Transverse colon (tissue), 4 donors: ENCODE measurements around the gene FAM131C.

ENCODE experiments used
- EP300 ChIP-seq: sonication (generic); formaldehyde crosslinking; IDR thresholded peaks from one replicate; pipeline ENCODE4 v1.6.1; 2017; ENCODE audit warnings: antibody characterized with exemption, low read depth
- POLR2A ChIP-seq: fragments of 450-650 bp; IDR thresholded peaks from one replicate; pipeline ENCODE4 v1.6.1; 2016; ENCODE audit warnings: antibody characterized with exemption, mild to moderate bottlenecking, moderate library complexity
- POLR2AphosphoS5 ChIP-seq, 3 donors: sonication (generic); formaldehyde crosslinking; IDR thresholded peaks; one replicate each; pipeline ENCODE4 v1.6.1; 2016; ENCODE audit warnings: antibody characterized with exemption in 3 of 3
- TF ChIP-seq, protein P1 (sequence below), 5 experiments: fragments of 200-600 bp in 3 of 5; fragments of 450-650 bp in 2 of 5; sonication (generic) in 3 of 5; IDR thresholded peaks; 1 replicate in 2 of 5; 2 replicates in 3 of 5; pipeline ENCODE4 v1.5.1; 2016 to 2017; ENCODE audit warnings: antibody characterized with exemption in 5 of 5, inconsistent platforms in 3 of 5, mild to moderate bottlenecking in 2 of 5, moderate library complexity in 1 of 5

DNA sequence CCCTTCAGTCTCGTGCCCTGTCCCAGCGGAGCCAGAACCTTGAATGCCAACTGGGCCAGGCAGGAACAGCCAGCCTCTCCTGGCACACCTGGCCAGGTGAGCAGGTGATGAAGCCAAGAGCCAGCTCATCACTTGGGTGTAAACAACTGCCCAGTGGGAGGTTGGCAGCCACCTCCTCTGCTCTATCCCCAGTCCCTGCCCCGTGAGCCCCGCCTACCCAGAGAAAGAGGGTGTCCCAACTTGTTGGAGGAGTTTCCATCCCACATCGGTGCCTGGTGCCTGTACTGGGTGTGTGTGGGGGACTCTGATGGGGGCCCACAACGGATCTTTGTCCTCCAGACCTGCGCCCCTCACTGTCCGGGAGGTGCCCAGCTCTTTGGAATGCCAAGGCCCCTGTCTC lies 17.8 kb upstream of the FAM131C start:
- TF ChIP-seq, protein P1, sequence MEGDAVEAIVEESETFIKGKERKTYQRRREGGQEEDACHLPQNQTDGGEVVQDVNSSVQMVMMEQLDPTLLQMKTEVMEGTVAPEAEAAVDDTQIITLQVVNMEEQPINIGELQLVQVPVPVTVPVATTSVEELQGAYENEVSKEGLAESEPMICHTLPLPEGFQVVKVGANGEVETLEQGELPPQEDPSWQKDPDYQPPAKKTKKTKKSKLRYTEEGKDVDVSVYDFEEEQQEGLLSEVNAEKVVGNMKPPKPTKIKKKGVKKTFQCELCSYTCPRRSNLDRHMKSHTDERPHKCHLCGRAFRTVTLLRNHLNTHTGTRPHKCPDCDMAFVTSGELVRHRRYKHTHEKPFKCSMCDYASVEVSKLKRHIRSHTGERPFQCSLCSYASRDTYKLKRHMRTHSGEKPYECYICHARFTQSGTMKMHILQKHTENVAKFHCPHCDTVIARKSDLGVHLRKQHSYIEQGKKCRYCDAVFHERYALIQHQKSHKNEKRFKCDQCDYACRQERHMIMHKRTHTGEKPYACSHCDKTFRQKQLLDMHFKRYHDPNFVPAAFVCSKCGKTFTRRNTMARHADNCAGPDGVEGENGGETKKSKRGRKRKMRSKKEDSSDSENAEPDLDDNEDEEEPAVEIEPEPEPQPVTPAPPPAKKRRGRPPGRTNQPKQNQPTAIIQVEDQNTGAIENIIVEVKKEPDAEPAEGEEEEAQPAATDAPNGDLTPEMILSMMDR (IDR thresholded peaks at IDR 0.05), result no peak
- TF ChIP-seq POLR2AphosphoS5 (IDR thresholded peaks at IDR 0.05) (no peak), EP300 (no peak), POLR2A (no peak)
